HepG2 (cell line): ENCODE measurements around the gene CD34. TPM values are rescaled to one million over a fixed set of nuclear protein-coding genes. Genes with fewer than 3 reads are reported as not detected.

Experiments
- CCDC6 ChIP-seq: sonication (generic); formaldehyde crosslinking; IDR thresholded peaks from 2 replicates; pipeline ENCODE4 v1.8.1; 2022; ENCODE audit warnings: mild to moderate bottlenecking, missing genetic modification reagents, moderate library complexity
- CREB1 ChIP-seq, 2 experiments: fragments of 450-650 bp in 1 of 2; IDR thresholded peaks; 2 replicates each; pipeline ENCODE4 v1.6.1; 2016 to 2017; ENCODE audit warnings: control low read depth in 1 of 2, mild to moderate bottlenecking in 1 of 2, missing compliant biosample characterization in 1 of 2, missing genetic modification characterization in 1 of 2
- HDAC6 ChIP-seq: fragments of 200-600 bp; sonication (generic); IDR thresholded peaks from 2 replicates; pipeline ENCODE4 v1.7.0; 2017; ENCODE audit warnings: mild to moderate bottlenecking, antibody characterized with exemption, low read length, low read depth
- JUN ChIP-seq: sonication (generic); formaldehyde crosslinking; IDR thresholded peaks from 2 replicates; pipeline ENCODE4 v1.4.0; 2020; ENCODE audit warnings: mild to moderate bottlenecking, missing genetic modification reagents
- NFYB ChIP-seq: sonication (generic); formaldehyde crosslinking; IDR thresholded peaks from 2 replicates; pipeline ENCODE4 v1.4.0; 2020; ENCODE audit warnings: missing genetic modification reagents
- SIX1 ChIP-seq: sonication (generic); formaldehyde crosslinking; IDR thresholded peaks from 2 replicates; pipeline ENCODE4 v1.4.0; 2020; ENCODE audit warnings: missing genetic modification reagents, borderline replicate concordance
- ZBTB20 ChIP-seq: sonication (generic); formaldehyde crosslinking; IDR thresholded peaks from 2 replicates; pipeline ENCODE4 v1.8.1; 2023; ENCODE audit warnings: missing genetic modification reagents, low read depth, mild to moderate bottlenecking, borderline replicate concordance
- ZNF207 ChIP-seq: fragments of 450-650 bp; IDR thresholded peaks from 2 replicates; pipeline ENCODE4 v1.6.1; 2016; ENCODE audit warnings: antibody characterized with exemption, borderline replicate concordance
- ZNF512B ChIP-seq: sonication (generic); formaldehyde crosslinking; IDR thresholded peaks from 2 replicates; pipeline ENCODE4 v1.5.1; 2020; ENCODE audit warnings: missing genetic modification reagents, mild to moderate bottlenecking, borderline replicate concordance
- ZNF546 ChIP-seq: sonication (generic); formaldehyde crosslinking; conservative IDR thresholded peaks from 2 replicates; pipeline ENCODE4 v1.8.1; 2023; ENCODE audit warnings: mild to moderate bottlenecking, missing genetic modification reagents
- ZNF775 ChIP-seq: sonication (generic); formaldehyde crosslinking; IDR thresholded peaks from 2 replicates; pipeline ENCODE4 v1.4.0; 2020; ENCODE audit warnings: missing genetic modification reagents, mild to moderate bottlenecking, moderate library complexity, borderline replicate concordance
- ZNF782 ChIP-seq: sonication (generic); formaldehyde crosslinking; IDR thresholded peaks from 2 replicates; pipeline ENCODE4 v1.4.0; 2020; ENCODE audit warnings: missing genetic modification reagents, mild to moderate bottlenecking, borderline replicate concordance
- ZNF816 ChIP-seq: sonication (generic); formaldehyde crosslinking; IDR thresholded peaks from 2 replicates; pipeline ENCODE4 v1.8.0; 2022; ENCODE audit warnings: missing genetic modification reagents, mild to moderate bottlenecking, borderline replicate concordance
- ZNF83 ChIP-seq: sonication (generic); formaldehyde crosslinking; IDR thresholded peaks from 2 replicates; pipeline ENCODE4 v1.4.0; 2020; ENCODE audit warnings: missing genetic modification reagents, mild to moderate bottlenecking, borderline replicate concordance
- polyA plus RNA-seq, 8 experiments: library from polyadenylated mRNA; depleted of rRNA in 3 of 8; stranded (reverse) in 7 of 8; unstranded in 1 of 8; fragments of >200 nt; fragmentation: Illumina TruSeq in 4 of 8; extraction: Trizol in 4 of 8; gene quantifications; 2 replicates each; pipeline versions ENCODE4 v1.2.1 to v1.2.3, GENCODE V29; 2011 to 2016; ENCODE audit warnings: low read depth in 4 of 8, missing spikeins in 1 of 8, mixed read lengths in 1 of 8; ENCODE audit not compliant: insufficient read depth in 1 of 8
- total RNA-seq, 5 experiments: library from RNA; depleted of rRNA; stranded (reverse); fragments of >200 nt; fragmentation: Illumina TruSeq; extraction: Trizol; gene quantifications; 2 replicates each; pipeline ENCODE4 v1.2.3, GENCODE V29; 2016; ENCODE audit warnings: low read depth in 1 of 5
- TF ChIP-seq, protein P1 (sequence below): sonication (generic); formaldehyde crosslinking; IDR thresholded peaks from 2 replicates; pipeline ENCODE4 v1.8.0; 2022; ENCODE audit warnings: missing genetic modification reagents, mild to moderate bottlenecking, inconsistent platforms, borderline replicate concordance

The CD34 gene
- total and polyA plus RNA-seq, 2 of the 13 experiments (the other 11 are each of a cell fraction or from before 2014, with no cell fraction given), result not detected

DNA sequence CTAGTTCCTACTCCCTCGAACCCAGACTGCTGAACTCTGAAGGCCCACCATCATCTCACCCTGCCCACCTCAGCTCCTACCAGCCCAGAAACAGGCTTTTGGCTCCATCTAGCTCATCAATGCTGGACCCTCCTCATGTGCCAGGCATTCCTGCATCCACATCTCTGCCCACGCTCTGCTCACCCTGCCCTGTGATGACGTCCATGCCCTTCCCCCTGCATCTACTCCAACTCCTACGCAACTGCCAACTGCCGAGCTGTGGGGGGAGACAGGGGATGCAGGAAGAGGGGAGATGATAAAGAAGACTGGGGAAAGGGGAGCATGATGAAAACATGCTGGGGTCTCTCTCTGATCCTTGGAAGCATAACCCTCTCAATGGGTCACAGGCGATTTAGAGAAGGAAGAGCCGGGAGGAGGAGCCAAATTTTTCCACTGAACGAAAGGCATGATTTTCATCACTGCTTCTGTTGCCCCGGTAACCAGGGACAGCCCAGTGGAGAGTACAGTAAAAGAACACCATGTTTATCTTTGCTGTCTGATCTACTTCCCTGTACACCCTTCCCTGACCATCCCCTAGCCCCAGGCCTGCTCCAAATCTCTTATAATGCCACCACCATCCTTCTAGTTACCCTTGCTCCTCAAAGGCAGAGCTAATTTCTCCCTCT lies 44.3 kb downstream of the CD34 start (continued):
- TF ChIP-seq ZNF512B (CRISPR knock-in tag) (no peak), ZNF207 (no peak), CCDC6 (CRISPR knock-in tag) (no peak), ZBTB20 (CRISPR knock-in tag) (no peak), HDAC6 (no peak), NFYB (CRISPR knock-in tag) (no peak), ZNF816 (no peak), JUN (CRISPR knock-in tag) (no peak), ZNF83 (CRISPR knock-in tag) (no peak), SIX1 (CRISPR knock-in tag) (no peak), ZNF782 (no peak), ZNF775 (CRISPR knock-in tag) (no peak), ZNF546 (CRISPR knock-in tag) (no peak), CREB1 (IDR thresholded peaks at IDR 0.05) (no peak), CREB1 (CRISPR knock-in tag; IDR thresholded peaks at IDR 0.05) (no peak)
- TF ChIP-seq, protein P1, sequence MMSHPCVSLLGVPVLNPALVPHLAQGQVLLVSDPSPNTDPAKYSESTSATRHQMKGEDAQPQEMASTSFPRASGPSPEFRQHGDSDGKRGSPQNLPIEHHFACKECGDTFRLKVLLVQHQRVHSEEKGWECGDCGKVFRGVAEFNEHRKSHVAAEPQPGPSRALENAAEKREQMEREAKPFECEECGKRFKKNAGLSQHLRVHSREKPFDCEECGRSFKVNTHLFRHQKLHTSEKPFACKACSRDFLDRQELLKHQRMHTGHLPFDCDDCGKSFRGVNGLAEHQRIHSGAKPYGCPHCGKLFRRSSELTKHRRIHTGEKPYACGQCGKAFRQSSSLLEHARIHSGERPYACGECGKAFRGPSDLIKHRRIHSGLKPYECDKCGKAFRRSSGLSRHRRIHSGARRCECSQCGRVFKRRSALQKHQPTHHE (CRISPR knock-in tag), result no peak
- TF ChIP-seq, all 625 proteins: peak for 0
